Activated naive CD4-positive, alpha-beta T cell treated with anti-CD3 and anti-CD28 coated beads, Interleukin-2, amount 50 U/mL, for 24 hours (primary cell): ENCODE results near the gene NMT1.

Experiments
- H3K27ac Mint-ChIP-seq: one replicate; pipeline ENCODE4 v1.8.0; 2021; ENCODE audit warnings: mild to moderate bottlenecking, mixed read lengths
- H3K27me3 Mint-ChIP-seq: one replicate; pipeline ENCODE4 v1.8.0; 2021; ENCODE audit warnings: mixed read lengths
- H3K36me3 Mint-ChIP-seq: one replicate; pipeline ENCODE4 v1.8.0; 2021; ENCODE audit warnings: mixed read lengths
- H3K4me1 Mint-ChIP-seq: one replicate; pipeline ENCODE4 v1.8.0; 2021; ENCODE audit warnings: mixed read lengths
- H3K4me3 Mint-ChIP-seq: one replicate; pipeline ENCODE4 v1.8.0; 2021; ENCODE audit warnings: mild to moderate bottlenecking, mixed read lengths
- H3K9me3 Mint-ChIP-seq: one replicate; pipeline ENCODE4 v1.8.0; 2021; ENCODE audit warnings: mixed read lengths

The NMT1 gene

DNA sequence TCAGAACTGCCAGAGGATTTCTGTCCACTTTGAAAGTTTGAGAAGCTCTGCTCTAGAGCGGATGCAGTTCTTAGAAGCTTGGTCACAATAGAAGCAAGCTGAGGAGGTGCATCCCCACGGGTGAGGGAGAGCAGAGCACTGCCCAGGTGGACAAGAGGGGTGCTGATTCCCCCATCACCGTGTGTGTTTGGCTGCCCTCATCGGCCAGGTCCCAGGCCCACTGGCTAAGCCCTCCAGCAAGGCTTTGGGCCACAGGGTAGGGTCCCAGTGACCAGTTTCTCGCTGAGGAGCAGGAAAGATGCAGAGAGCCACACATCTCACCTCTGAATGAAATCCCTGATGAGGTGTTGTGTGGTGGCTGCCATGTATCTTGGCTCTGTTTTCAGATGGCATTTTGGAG, 26.9 kb downstream of the NMT1 start:
- Mint-ChIP-seq H3K4me3 (no peak overlapping the region), H3K36me3 (peaks cover 10% of the 10 kb centered on the region), H3K27ac (no peak overlapping the region)

DNA sequence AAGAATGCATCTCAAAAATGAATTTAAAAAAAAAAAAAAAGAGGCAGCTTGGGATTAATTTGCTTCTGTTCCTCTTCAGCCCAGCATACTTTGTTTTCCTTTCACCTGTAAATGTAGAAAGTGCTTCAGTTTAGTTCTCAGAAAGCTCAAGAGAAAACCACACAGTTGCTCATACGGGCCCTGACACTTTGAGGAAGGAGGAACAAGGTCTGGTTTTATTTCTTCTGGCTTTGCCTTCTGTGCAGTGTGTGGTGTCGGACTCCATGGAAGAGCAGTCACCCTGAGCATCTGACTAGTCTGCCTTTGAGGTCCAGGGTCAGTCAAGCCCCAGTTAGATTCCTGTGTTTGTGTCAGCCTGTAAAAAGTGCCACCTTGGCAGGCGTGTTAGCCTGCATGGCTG, 27.6 kb downstream of the NMT1 start:
- no peak overlapping the region for H3K27ac Mint-ChIP-seq
- H3K27me3 Mint-ChIP-seq, result no peaks in the 10 kb centered on the region
- no peak overlapping the region for H3K4me3 Mint-ChIP-seq
- no peaks in the 10 kb centered on the region for H3K4me1 Mint-ChIP-seq
- H3K36me3 Mint-ChIP-seq, result peaks cover 11% of the 10 kb centered on the region
- H3K9me3 Mint-ChIP-seq, result no peaks in the 10 kb centered on the region

More for the DNA sequence above, 26.9 kb downstream of the NMT1 start:
- no peaks in the 10 kb centered on the region for H3K9me3 Mint-ChIP-seq
- H3K4me1 Mint-ChIP-seq, result no peaks in the 10 kb centered on the region
- H3K27me3 Mint-ChIP-seq, result no peaks in the 10 kb centered on the region

- Mint-ChIP-seq H3K9me3 (no peaks in the 10 kb centered on the region), H3K4me1 (no peaks in the 10 kb centered on the region), H3K27ac (no peak overlapping the region), H3K4me3 (no peak overlapping the region), H3K36me3 (peaks cover 10% of the 10 kb centered on the region), H3K27me3 (no peaks in the 10 kb centered on the region)
Measured at GRCh38 chr17:45090711-45091110, 29.6 kb downstream of the NMT1 start.

- Mint-ChIP-seq H3K27me3 (no peaks in the 10 kb centered on the region), H3K4me3 (no peak overlapping the region), H3K27ac (no peak overlapping the region), H3K36me3 (peaks cover 14% of the 10 kb centered on the region), H3K4me1 (no peaks in the 10 kb centered on the region), H3K9me3 (no peaks in the 10 kb centered on the region)
Measured at GRCh38 chr17:45091778-45092425, 30.8 kb downstream of the NMT1 start.

DNA sequence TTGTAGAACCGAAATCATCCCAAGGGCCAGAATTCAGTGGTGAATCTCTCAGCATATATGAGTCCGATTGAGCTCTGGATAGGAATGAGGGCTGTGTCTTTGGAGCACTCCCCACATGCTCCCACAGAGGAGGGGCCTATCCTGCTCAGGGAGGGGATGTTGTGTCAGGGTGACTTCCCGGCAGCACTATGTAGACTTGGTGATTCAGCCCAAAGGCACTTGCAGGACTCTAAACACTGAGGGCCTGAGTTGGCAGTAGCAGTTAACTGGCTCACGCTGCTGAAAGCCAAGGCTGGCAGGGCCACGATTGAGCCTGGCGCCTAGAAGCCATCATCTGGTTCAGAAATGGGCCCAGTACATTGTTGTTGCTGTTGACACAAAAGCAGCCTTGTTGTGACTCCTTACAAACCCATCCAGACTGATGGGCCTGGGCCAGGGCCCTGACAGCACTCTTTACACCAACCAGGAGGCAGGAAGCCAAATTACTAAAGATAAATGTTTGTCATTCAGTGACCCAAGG, 31.9 kb downstream of the NMT1 start:
- Mint-ChIP-seq H3K9me3 (no peaks in the 10 kb centered on the region), H3K4me3 (no peak overlapping the region), H3K4me1 (no peaks in the 10 kb centered on the region), H3K27me3 (no peaks in the 10 kb centered on the region), H3K27ac (no peak overlapping the region), H3K36me3 (peaks cover 14% of the 10 kb centered on the region)

GRCh38 chr17:45093444-45094110, 32.5 kb downstream of the NMT1 start:
- no peaks in the 10 kb centered on the region for H3K27me3 Mint-ChIP-seq
- H3K9me3 Mint-ChIP-seq, result no peaks in the 10 kb centered on the region
- H3K4me1 Mint-ChIP-seq, result no peaks in the 10 kb centered on the region
- H3K27ac Mint-ChIP-seq, result no peak overlapping the region
- H3K36me3 Mint-ChIP-seq, result peaks cover 14% of the 10 kb centered on the region
- H3K4me3 Mint-ChIP-seq, result no peak overlapping the region

- H3K4me3 Mint-ChIP-seq, result no peak overlapping the region
- peaks cover 11% of the 10 kb centered on the region for H3K36me3 Mint-ChIP-seq
- no peaks in the 10 kb centered on the region for H3K27me3 Mint-ChIP-seq
- no peaks in the 10 kb centered on the region for H3K9me3 Mint-ChIP-seq
- no peak overlapping the region for H3K27ac Mint-ChIP-seq
- peaks cover 5% of the 10 kb centered on the region for H3K4me1 Mint-ChIP-seq
Measured at GRCh38 chr17:45096141-45096540, 35.0 kb downstream of the NMT1 start.

GRCh38 chr17:45096926-45097325, 35.8 kb downstream of the NMT1 start:
- Mint-ChIP-seq H3K4me3 (no peak overlapping the region), H3K4me1 (peaks cover 5% of the 10 kb centered on the region), H3K36me3 (peaks cover 9% of the 10 kb centered on the region), H3K9me3 (no peaks in the 10 kb centered on the region), H3K27me3 (no peaks in the 10 kb centered on the region), H3K27ac (no peak overlapping the region)

GRCh38 chr17:45098081-45098868, 37.2 kb downstream of the NMT1 start:
- Mint-ChIP-seq H3K9me3 (no peaks in the 10 kb centered on the region), H3K36me3 (peaks cover 10% of the 10 kb centered on the region), H3K27me3 (no peaks in the 10 kb centered on the region), H3K4me1 (peaks cover 5% of the 10 kb centered on the region), H3K27ac (no peak overlapping the region), H3K4me3 (no peak overlapping the region)

DNA sequence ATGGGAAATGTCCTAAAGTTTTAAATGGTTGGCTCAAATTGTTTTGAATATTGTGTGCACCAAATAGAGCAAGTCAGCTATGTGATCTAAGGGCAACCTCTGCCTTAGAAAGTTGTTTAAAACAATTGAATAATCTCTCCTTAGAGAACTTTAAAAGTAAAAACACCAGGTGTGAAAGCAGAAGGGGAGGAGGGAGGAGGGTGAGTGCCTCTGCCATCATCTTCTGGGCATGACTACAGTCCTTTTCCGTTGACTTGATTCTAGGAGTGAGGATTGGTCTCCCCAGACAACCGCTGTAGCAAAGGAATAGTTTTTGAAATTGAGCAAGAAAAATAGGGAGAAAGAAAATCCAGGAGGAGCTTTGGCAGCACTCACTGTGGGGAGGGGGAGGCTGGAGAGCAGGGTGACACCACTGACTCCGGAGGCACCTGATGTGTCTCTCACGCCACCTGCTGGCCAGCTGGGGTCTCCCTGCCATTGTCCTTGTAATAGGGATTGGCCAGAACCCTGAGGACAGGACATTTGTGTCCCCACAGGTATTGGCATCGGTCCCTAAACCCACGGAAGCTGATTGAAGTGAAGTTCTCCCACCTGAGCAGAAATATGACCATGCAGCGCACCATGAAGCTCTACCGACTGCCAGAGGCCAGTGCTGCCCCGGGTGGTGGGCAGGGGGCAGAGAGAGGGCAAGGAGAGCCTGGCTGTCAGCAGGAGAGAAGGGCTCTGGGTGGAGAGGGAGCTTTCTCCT, 37.9 kb downstream of the NMT1 start:
- no peaks in the 10 kb centered on the region for H3K27me3 Mint-ChIP-seq
- H3K36me3 Mint-ChIP-seq, result peaks cover 9% of the 10 kb centered on the region
- H3K4me1 Mint-ChIP-seq, result peaks cover 5% of the 10 kb centered on the region
- H3K4me3 Mint-ChIP-seq, result no peak overlapping the region
- no peaks in the 10 kb centered on the region for H3K9me3 Mint-ChIP-seq
- H3K27ac Mint-ChIP-seq, result peak overlapping the region; percentile 62

GRCh38 chr17:45101546-45101882, 40.4 kb downstream of the NMT1 start:
- Mint-ChIP-seq H3K9me3 (no peaks in the 10 kb centered on the region), H3K36me3 (peaks cover 6% of the 10 kb centered on the region), H3K4me3 (no peak overlapping the region), H3K27me3 (no peaks in the 10 kb centered on the region), H3K27ac (no peak overlapping the region), H3K4me1 (peaks cover 5% of the 10 kb centered on the region)

DNA sequence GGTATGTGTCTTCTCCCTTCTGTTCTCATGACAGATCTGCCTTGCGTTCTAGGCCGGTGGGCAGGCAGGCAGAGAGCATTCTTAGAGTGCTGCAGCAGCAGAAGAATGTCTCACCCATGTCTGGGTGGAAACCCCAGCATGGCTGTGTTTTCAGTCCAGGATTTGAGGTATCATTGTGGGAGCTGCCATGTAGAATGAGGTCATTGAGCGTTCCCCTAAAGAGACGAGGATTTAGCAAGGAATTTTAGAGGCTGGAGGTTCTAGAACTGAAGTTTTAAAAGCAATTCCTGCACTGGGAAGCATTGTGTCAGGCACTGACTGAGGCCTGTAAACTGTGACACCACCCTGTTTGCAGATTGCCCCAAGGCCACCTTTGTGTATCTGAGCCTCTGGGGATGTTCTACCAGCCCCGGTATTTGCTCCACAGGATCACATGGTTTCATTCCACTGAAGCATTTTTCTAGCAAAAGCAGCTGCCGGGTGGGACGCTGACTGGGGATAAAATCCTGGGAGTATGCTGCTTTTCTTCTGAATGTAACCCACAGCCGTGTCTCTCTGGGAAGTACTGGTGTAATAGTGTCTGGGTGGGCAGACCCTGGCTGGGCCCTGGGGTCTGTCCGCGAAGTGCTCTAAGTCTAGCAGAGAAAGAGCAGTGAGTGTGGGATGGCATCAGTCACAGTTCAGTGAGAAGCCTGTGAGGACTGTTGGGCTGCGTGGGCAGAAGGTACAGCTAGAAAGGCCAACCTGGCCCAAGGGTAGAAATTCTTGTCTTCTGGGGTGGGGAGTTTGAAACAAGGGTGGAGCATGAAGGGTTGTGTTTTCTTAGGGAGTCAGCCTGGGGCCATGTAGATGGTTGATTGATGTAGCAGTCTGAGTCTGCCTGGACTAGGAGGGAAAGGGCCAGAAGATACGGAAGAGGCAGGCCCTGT, 41.0 kb downstream of the NMT1 start:
- H3K27ac Mint-ChIP-seq, result no peak overlapping the region
- no peaks in the 10 kb centered on the region for H3K9me3 Mint-ChIP-seq
- peaks cover 6% of the 10 kb centered on the region for H3K36me3 Mint-ChIP-seq
- H3K4me1 Mint-ChIP-seq, result peaks cover 5% of the 10 kb centered on the region
- H3K27me3 Mint-ChIP-seq, result no peaks in the 10 kb centered on the region
- no peak overlapping the region for H3K4me3 Mint-ChIP-seq

DNA sequence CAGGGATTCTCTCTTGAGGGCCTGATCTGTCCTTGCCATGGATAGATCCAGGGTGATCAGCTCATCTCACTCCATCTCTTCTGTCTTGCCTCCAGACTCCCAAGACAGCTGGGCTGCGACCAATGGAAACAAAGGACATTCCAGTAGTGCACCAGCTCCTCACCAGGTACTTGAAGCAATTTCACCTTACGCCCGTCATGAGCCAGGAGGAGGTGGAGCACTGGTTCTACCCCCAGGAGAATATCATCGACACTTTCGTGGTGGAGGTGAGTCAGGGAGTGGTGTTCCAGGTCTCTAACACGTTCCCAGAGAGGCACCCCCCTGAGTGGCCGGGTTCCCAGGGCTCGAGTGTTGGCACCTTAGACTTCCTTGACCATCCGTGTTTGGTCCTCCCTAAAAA, 41.7 kb downstream of the NMT1 start:
- Mint-ChIP-seq H3K27me3 (no peaks in the 10 kb centered on the region), H3K27ac (no peak overlapping the region), H3K9me3 (no peaks in the 10 kb centered on the region), H3K36me3 (peaks cover 6% of the 10 kb centered on the region), H3K4me3 (no peak overlapping the region), H3K4me1 (peaks cover 5% of the 10 kb centered on the region)

GRCh38 chr17:45103269-45103795, 42.2 kb downstream of the NMT1 start:
- H3K27me3 Mint-ChIP-seq, result no peaks in the 10 kb centered on the region
- peaks cover 6% of the 10 kb centered on the region for H3K36me3 Mint-ChIP-seq
- H3K9me3 Mint-ChIP-seq, result no peaks in the 10 kb centered on the region
- H3K4me3 Mint-ChIP-seq, result no peak overlapping the region
- H3K4me1 Mint-ChIP-seq, result peaks cover 5% of the 10 kb centered on the region
- H3K27ac Mint-ChIP-seq, result no peak overlapping the region
